Small intestine (tissue), 7 donors: Measurements from ENCODE around the gene IFNL3. TPM values are rescaled to one million over a fixed set of nuclear protein-coding genes. Genes with fewer than 3 reads are reported as not detected.
"Not testable (repeated sequence)": the region's sequence is repeated elsewhere in the genome, so short reads cannot be mapped to it uniquely, and the experiment has no call there.

Experiments used
- DNase-seq, 2 donors: peaks; one replicate each; pipeline versions ENCODE4 v3.0.0 to v3.0.0-alpha.2; 2013
- FAIRE-seq: peaks from 2 replicates; lab custom pipeline; 2012; peaks lifted over from hg19 to GRCh38; lab: Jason Lieb, UNC
- H3K27ac ChIP-seq, 3 donors: one replicate each; pipeline ENCODE4 v1.5.1; 2013; ENCODE audit warnings: low read length in 2 of 3, mild to moderate bottlenecking in 2 of 3, control low read depth in 1 of 3, inconsistent platforms in 1 of 3, low read depth in 1 of 3, moderate library complexity in 1 of 3
- H3K27me3 ChIP-seq, 3 donors: one replicate each; pipeline ENCODE4 v1.6.1; 2013; ENCODE audit warnings: low read length in 3 of 3, inconsistent platforms in 1 of 3; ENCODE audit not compliant: control insufficient read depth in 3 of 3, insufficient read depth in 3 of 3
- H3K36me3 ChIP-seq, 3 donors: one replicate each; pipeline ENCODE4 v1.6.1; 2013; ENCODE audit warnings: low read length in 3 of 3, inconsistent platforms in 1 of 3, low read depth in 1 of 3, mild to moderate bottlenecking in 1 of 3, moderate library complexity in 1 of 3; ENCODE audit not compliant: control insufficient read depth in 3 of 3, insufficient read depth in 2 of 3
- H3K4me1 ChIP-seq, 3 donors: one replicate each; pipeline ENCODE4 v1.6.1; 2013; ENCODE audit warnings: low read length in 2 of 3, inconsistent platforms in 1 of 3, low read depth in 1 of 3, mild to moderate bottlenecking in 1 of 3, moderate library complexity in 1 of 3; ENCODE audit not compliant: control insufficient read depth in 3 of 3, insufficient read depth in 2 of 3
- H3K4me3 ChIP-seq, 3 donors: one replicate each; pipeline ENCODE4 v1.5.1; 2013; ENCODE audit warnings: low read length in 3 of 3, control low read depth in 1 of 3, inconsistent platforms in 1 of 3, low read depth in 1 of 3, mild to moderate bottlenecking in 1 of 3, moderate library complexity in 1 of 3
- H3K9me3 ChIP-seq, 2 donors: one replicate each; pipeline ENCODE4 v1.6.1; 2013; ENCODE audit warnings: low read depth in 1 of 2, low read length in 1 of 2; ENCODE audit not compliant: control insufficient read depth in 2 of 2, insufficient read depth in 1 of 2
- WGBS, 3 donors: extraction: QIAGEN DNeasy Blood & Tissue Kit; methylation state at CpG; one replicate each; pipeline ENCODE4 v1.1.7; 2013; 5-methylcytosine and 5-hydroxymethylcytosine counted together
- polyA plus RNA-seq, 4 donors: library from polyadenylated mRNA; stranded (reverse) in 3 of 4; unstranded in 1 of 4; fragments of 200-250 nt in 3 of 4; fragments of 120-200 nt in 1 of 4; gene quantifications; one replicate each; pipeline versions ENCODE4 v1.2.1 to v1.2.3, GENCODE V29; 2013
- donor health status: healthy with polysubstance abuse.
- donor health status: control.
- donor health status: control.
- donor health status: Bipolar disorder and iron deficiency.
- donor health status: healthy.

The IFNL3 gene
- polyA plus RNA-seq, 4 donors: not detected

DNA sequence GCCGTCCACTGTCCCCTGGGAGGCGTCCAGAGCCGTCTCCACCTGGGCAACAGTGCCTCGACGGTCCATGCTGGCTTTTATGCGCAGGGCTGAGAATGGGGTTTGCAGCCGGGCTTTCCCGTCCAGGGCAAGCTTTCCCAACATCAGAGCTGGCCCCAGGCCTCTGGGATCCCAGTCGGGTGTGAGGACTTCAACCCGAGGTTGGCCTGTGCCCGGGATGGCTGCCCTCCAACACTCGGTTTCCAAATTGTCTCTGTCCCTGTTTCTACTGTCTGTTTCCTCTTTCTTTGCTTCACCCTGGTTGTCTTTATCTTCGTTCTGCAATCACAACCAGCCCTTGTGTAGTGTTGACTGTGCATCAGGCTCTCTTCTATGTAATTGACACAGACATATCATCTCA is 4.0 kb upstream of the IFNL3 start, which contains the start of gene IFNL4:
Gene IFNL4 (minus strand): TSS at position 51 of the 400 bp plus-strand sequence.
- Histone ChIP-seq H3K27ac (no peak within 1 kb of the TSS), H3K9me3 (peaks cover 0 to 5% of the 10 kb centered on the region in 2 donors), H3K27me3 (peaks cover 0 to 40% (median 12%) of the 10 kb centered on the region in 3 donors), H3K4me1 (peaks cover 0 to 9% (median 0%) of the 10 kb centered on the region in 3 donors), H3K4me3 (no peak within 1 kb of the TSS), H3K36me3 (no peaks in the 10 kb centered on the region)
- no peak for FAIRE-seq
- 36 to 62% (median 55%) methylated on average over 13 of the region's 13 CpGs for WGBS, 3 donors
- no peak for DNase-seq

DNA sequence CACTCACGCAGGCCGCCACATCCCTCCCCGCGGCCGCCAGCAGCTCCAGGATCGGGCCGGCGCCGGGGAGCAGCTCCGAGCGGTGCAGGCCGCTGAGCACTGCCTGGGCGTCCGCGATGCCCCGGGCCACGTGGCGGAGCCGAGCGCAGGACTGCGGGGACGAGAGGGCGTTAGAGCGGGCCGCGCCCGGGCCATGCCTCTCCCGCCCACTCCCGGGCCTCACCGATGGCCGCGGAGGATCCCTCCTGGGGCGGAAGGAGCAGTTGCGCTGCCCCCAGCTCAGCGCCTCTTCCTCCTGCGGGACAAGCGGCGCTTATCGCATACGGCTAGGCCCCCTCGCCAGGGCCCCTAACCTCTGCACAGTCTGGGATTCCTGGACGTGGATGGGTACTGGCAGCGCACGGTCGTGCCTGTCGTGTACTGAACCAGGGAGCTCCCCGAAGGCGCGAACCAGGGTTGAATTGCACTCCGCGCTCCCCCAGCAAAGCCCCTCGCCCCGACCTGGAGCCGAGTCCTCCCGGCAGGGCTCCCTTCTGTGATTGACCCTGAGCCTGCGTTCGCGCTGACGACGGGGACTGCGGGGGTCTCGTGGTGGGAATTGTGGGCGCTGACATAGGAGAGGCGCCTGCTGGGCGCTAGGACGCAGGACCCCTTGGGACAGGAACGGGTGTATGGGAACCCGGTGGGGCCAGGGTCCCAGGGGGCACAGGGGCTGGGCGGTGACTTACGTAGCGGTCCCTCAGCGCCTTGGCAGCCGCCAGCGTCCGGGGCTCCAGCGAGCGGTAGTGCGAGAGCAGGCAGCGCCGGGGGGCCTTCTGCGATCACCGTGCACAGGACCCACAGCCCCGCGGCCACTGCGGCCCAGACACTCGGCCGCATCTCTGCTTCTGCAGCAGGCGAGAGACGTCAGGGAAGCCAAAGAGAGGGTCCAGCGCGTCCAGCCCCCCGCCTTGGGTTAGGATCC is 3.2 kb upstream of the IFNL3 start:
- Histone ChIP-seq H3K27me3 (peaks cover 0 to 40% (median 12%) of the 10 kb centered on the region in 3 donors), H3K9me3 (peaks cover 0 to 5% of the 10 kb centered on the region in 2 donors), H3K4me3 (no peak overlapping the region), H3K27ac (no peak overlapping the region), H3K36me3 (no peaks in the 10 kb centered on the region), H3K4me1 (peaks cover 0 to 9% (median 0%) of the 10 kb centered on the region in 3 donors)
- FAIRE-seq (no peak), DNase-seq (peak in 1 of 2 donors; percentile 63)
- WGBS, 3 donors: 21 to 35% (median 33%) methylated on average over 63 to 92 of the region's 92 CpGs

DNA sequence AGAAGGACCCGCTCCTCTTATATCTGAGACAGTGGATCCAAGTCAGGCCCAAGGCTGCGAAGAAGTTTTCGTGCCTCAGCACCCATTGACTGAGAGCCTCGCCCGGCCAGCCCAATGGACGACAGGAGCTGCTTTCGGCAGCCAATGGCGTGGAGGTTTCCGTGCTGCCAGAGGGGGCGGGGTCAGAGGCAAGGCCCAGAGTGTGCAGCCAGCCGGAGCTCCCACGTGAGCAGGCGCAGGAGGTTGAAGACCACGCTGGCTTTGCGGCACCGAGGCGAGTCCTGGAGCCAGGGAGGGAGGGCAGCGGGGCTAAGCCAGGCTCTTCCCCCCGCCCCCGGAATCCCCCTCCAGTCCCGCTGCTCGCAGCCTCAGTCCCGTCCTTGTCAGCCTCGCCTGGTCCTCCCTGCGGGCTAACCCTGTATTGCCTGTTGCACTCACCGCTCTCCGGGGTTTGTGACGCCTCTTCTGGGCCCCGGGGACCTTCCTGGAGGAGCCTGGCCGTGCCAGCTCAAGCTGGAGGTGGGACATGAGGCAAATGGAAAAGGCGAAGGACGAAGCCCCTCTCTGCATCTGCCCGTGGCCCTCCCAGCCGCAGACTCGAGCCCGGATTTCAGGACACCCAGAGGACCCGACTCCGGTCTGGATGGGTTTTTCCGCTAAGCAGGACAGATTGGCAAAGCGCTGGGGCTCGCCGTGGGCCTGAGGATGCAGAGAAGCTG is 2.3 kb upstream of the IFNL3 start:
- no peaks in the 10 kb centered on the region for H3K36me3 ChIP-seq
- WGBS, 3 donors: 25 to 40% (median 36%) methylated on average over 36 to 42 of the region's 42 CpGs
- DNase-seq (peak in 1 of 2 donors; percentile 36), FAIRE-seq (no peak)
- H3K27me3 ChIP-seq: peaks cover 0 to 40% (median 12%) of the 10 kb centered on the region in 3 donors
- H3K4me3 ChIP-seq: peak overlapping the region in 1 of 3 donors; percentile 3
- peaks cover 0 to 9% (median 0%) of the 10 kb centered on the region in 3 donors for H3K4me1 ChIP-seq
- H3K27ac ChIP-seq: no peak overlapping the region
- peaks cover 0 to 5% of the 10 kb centered on the region in 2 donors for H3K9me3 ChIP-seq

DNA sequence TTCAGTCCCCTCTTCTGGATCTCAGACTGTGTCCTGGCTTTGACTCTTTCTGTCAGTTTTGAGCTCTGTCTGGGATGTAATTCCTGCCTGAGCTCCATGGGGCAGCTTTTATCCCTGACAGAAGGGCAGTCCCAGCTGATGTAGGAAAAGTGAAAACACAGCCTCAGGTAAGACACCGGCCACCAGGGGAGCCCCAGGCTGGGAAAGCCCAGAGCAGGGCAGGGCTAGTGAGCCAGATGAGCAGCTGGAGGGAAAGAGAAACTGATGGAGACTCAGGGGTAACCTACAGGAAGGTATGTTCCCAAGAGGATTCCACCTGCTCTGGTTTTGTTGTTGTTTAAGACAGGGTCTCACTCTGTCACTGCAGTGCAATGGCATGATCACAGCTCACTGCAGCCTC is 360 bp upstream of the IFNL3 start:
- FAIRE-seq, H3K4me1 ChIP-seq, H3K4me3 ChIP-seq, H3K9me3 ChIP-seq, DNase-seq, H3K36me3 ChIP-seq, H3K27ac ChIP-seq: not testable (repeated sequence)
- WGBS, 3 donors: no CpG with 5 or more reads among the region's 1 CpG
- H3K27me3 ChIP-seq: peaks cover 0 to 37% (median 12%) of the 10 kb centered on the region in 3 donors

DNA sequence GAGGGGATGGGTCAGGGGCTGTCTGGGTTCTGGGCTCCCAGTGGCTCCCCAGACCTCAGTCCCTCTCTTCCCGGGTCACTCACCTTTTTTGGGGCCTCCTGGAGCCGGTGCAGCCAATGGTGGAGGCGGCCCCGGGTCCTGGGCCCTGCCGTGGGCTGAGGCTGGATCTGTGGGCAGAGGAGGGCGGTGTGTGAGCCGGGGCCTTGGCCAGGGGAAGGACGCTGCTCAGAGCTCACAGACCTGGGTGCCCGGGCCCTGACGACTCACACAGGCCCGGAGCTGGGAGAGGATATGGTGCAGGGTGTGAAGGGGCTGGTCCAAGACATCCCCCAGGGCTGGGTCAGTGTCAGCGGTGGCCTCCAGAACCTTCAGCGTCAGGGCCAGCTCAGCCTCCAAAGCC is 1.1 kb downstream of the IFNL3 start:
- not testable (repeated sequence) for FAIRE-seq, H3K36me3 ChIP-seq, H3K4me3 ChIP-seq, H3K27ac ChIP-seq, H3K9me3 ChIP-seq, DNase-seq, H3K4me1 ChIP-seq
- WGBS, 3 donors: 68 to 91% (median 83%) methylated on average over 7 to 13 of the region's 13 CpGs
- peaks cover 0 to 26% (median 5%) of the 10 kb centered on the region in 3 donors for H3K27me3 ChIP-seq

DNA sequence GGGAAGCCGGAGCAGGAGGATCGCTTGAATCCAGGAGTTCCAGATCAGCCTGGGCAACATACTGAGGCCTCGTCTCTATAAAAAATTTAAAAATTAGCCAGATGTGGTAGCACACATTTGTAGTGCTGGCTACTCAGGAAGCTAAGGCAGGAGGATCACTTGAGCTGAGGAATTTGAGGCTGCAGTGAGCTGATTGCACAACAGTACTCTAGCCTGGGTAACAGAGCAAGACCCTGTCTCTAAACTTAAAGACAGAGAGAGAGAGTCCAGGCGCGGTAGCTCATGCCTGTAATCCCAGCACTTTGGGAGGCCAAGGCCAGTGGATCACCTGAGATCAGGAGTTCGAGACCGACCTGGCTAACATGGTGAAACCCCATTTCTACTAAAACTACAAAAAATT is 4.4 kb downstream of the IFNL3 start:
- Histone ChIP-seq H3K27ac (no peak overlapping the region), H3K4me3 (no peak overlapping the region), H3K9me3 (no peaks in the 10 kb centered on the region), H3K36me3 (no peaks in the 10 kb centered on the region), H3K4me1 (peaks cover 0 to 4% (median 0%) of the 10 kb centered on the region in 3 donors), H3K27me3 (peaks cover 0 to 15% (median 0%) of the 10 kb centered on the region in 3 donors)
- no peak for DNase-seq
- 92 to 97% (median 96%) methylated on average over 7 of the region's 7 CpGs for WGBS, 3 donors
- FAIRE-seq: no peak

DNA sequence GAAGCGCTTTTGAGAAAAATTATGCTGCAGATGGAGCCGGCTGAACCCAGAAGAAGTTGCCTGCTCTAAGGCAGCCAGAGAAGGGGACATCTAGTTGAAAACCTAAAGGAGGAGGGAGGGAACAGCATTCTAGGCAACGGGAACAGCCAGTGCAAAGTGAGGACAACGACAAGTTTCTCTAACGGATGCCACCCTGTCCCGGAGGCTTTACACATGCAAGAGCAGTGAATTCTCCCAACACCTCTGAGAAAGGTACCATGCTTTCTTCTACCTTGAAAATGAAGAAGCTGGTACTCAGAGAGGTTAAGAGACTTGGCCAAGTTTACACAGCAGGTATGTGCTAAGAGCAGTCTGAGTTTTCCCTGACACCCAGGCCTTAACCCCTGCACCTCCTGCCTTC is 5.9 kb downstream of the IFNL3 start:
- WGBS, 3 donors: 90 to 98% (median 92%) methylated on average over 6 of the region's 6 CpGs

DNA sequence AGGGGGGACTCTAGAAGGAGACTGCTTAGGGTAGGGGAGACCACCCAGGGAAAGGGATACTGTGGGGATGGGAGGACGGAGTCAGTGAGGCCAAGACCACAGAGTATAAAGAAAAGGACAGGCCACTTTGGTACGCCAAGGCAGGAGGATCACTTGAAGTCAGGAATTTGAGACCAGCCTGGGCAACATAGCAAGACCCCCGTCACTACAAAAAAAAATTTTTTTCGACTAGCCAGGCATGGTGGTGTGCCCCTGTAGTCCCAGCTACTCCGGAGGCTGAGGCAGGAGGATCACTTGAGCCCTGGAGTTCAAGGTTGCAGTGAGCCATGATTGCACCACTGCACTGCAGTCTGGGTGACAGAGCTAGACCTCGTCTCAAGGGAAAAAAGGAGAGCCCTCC is 6.6 kb downstream of the IFNL3 start:
- Histone ChIP-seq H3K4me1 (peaks cover 0 to 4% (median 0%) of the 10 kb centered on the region in 3 donors), H3K27me3 (peaks cover 0 to 15% (median 0%) of the 10 kb centered on the region in 3 donors), H3K36me3 (no peaks in the 10 kb centered on the region), H3K27ac (no peak overlapping the region), H3K9me3 (no peaks in the 10 kb centered on the region), H3K4me3 (no peak overlapping the region)
- 67 to 78% (median 75%) methylated on average over 6 of the region's 6 CpGs for WGBS, 3 donors
- DNase-seq (no peak), FAIRE-seq (no peak)

More for the DNA sequence above, 5.9 kb downstream of the IFNL3 start:
- H3K36me3 ChIP-seq: no peaks in the 10 kb centered on the region
- no peak overlapping the region for H3K4me3 ChIP-seq
- peaks cover 0 to 4% (median 0%) of the 10 kb centered on the region in 3 donors for H3K4me1 ChIP-seq
- no peak for FAIRE-seq
- H3K9me3 ChIP-seq: no peaks in the 10 kb centered on the region
- H3K27ac ChIP-seq: no peak overlapping the region
- DNase-seq: no peak
- peaks cover 0 to 15% (median 0%) of the 10 kb centered on the region in 3 donors for H3K27me3 ChIP-seq
